EH (cell line): ENCODE measurements around the gene MEF2A.

Source experiments
- DNase-seq: peaks from one replicate; pipeline ENCODE4 v3.0.0-alpha.2; 2015; ENCODE audit warnings: low read depth

Gene MEF2A

DNA sequence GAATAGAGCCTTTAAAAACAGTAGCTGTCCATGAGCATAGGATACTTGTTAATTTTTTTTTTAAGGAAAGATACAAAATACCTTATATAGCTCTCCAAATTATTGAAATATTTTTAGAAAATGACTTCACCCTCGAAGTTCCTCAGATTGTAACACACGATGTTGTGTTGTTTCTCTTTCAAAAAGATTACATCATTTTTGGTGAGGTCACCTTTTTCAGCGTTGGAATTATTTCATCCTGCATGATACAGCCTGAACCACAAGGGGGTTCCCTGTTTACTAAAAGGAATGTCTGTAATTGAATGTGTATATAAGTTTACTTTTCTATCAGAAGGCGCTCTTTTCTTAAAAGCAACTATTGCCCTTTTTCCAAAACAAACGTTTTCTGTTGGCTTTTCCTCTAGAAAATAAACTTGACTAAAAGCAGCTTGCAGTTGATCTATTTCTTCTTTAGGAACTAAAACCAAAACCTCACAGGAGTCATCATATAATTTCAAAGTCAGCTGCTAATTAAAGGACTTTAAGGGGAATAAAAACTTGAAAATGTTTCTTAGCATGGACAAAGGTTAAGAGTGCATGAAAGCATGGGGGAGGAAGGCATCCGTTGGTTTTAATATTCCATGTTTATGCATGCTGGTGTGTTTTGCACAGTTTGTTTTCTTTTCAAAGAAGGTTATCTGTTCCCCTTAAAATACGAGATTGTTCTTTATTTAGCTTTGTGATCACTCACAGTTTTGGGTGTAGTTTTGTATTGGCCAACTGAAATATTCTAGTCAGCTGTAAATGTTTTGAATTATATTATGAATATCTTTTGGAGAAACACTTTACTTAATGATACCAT lies 138.0 kb downstream of the MEF2A start:
- DNase-seq = peak; percentile 92

- peak; percentile 82 for DNase-seq
Observed at GRCh38 chr15:99704444-99704838, 138.7 kb downstream of the MEF2A start.

DNA sequence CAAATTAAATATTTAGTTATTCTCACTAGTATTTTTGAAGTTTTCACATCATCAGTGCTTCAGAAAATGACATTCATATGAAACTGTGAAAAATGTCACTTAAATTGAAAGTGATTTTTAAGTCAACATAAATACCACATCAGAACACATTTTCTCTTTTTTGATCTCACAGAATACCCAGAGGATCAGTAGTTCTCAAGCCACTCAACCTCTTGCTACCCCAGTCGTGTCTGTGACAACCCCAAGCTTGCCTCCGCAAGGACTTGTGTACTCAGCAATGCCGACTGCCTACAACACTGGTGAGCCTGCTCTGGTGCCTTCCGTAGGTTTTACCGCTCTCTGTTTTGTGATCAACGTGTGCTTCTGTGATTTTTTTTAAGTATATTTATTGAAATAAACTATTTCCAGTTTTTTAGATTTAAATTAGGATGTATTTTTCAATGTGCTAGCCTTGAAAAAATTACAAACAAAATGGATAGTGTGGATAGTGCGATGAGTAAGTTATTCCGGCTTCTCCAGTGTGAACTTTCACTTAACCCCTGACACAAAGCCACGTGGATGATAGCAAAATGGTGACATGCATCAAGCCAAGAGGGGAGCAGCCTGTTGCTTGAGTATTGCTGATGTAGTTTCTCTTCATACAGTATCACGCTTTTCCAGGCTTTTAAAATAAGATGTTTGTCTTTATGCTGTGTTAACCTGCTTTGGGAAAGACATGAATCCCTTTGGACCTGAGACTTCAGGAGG lies 140.9 kb downstream of the MEF2A start:
- DNase-seq = peak; percentile 20

GRCh38 chr15:99707473-99708270 lies 141.9 kb downstream of the MEF2A start:
- DNase-seq = peak; percentile 78

DNA sequence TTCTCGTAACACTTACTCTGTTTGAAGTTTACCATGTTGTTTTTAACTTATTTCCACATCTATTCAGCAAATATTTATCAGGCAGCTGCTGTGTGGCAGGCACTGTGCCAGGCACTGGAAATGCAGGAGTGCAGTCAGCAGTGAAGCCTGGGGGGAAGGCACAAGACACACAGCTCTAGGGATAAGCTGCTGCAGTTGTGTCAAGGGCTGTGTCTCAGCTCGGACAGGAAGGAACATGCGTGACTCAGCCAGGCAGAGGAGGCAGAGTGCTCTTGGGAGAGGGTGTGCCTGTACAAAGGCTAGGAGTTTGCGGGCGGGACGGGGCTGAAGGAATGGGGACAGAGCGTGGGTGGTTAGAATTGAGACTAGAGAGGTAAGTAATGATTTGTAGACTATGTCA lies 142.8 kb downstream of the MEF2A start:
- peak; percentile 93 for DNase-seq

DNA sequence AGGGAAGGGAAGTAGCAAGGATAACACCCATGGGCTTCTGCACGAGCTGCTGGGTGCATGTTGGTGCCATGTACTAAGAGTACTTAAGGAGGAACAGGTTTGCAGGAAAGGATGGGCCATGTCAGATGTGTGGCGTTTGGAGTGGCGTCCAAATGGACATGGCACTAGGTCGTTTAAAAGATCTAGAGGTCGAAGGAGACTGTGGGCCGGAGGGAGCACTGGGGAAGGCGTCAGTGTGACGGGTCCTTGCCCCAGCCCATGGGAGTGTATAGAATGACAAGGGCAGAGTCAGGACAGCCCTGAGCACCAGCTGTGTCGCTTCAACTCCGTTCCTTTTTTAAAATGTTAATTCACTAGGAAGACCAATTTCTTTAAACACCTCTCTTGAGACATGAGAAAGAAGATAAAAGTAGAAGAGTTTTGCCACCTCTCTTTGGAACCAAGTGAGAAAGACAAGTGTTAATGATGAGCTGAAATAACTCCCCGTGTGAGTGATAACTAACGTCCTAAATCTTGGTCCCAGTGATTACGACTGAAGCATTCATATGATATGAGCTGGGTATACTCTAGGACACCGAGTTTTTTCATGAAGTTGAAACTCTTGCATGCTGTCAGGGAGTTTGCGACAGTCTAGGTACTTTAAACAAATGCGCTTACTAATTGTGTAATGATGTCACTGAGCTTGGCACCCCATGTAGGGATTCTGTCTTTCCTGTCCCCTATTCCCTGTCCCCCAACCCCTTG lies 143.6 kb downstream of the MEF2A start:
- DNase-seq = no peak

GRCh38 chr15:99711625-99712024 lies 145.8 kb downstream of the MEF2A start:
- DNase-seq = no peak

DNA sequence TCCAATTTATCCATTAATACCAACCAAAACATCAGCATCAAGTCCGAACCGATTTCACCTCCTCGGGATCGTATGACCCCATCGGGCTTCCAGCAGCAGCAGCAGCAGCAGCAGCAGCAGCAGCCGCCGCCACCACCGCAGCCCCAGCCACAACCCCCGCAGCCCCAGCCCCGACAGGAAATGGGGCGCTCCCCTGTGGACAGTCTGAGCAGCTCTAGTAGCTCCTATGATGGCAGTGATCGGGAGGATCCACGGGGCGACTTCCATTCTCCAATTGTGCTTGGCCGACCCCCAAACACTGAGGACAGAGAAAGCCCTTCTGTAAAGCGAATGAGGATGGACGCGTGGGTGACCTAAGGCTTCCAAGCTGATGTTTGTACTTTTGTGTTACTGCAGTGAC lies 146.6 kb downstream of the MEF2A start:
- DNase-seq = no peak

- DNase-seq = no peak
Observed at GRCh38 chr15:99716540-99717095, 150.8 kb downstream of the MEF2A start.

GRCh38 chr15:99717161-99718009 lies 151.6 kb downstream of the MEF2A start:
- no peak for DNase-seq

GRCh38 chr15:99718421-99718820 lies 152.6 kb downstream of the MEF2A start:
- DNase-seq = no peak

DNA sequence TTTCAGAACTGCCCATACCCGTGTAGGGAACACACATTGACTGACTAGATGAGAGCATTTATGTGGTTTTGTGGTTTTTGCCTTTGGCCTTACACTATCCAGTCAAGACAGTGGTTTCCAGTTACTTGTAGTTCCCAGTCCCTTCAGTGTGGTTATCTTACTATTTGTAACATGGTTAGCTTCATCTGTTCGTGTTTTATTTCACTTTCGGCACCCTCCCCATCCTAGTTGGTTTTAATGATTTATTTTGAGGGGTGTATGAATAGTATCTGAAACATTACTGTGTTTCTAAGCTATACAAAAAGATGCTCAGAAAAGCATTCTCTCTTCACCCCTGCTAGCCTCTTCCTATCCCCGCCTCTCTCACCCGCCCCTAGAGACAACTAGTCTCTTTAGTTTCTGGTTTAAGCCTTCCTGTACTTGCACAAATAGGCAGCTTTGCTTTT lies 153.3 kb downstream of the MEF2A start:
- DNase-seq = peak; percentile 75

DNA sequence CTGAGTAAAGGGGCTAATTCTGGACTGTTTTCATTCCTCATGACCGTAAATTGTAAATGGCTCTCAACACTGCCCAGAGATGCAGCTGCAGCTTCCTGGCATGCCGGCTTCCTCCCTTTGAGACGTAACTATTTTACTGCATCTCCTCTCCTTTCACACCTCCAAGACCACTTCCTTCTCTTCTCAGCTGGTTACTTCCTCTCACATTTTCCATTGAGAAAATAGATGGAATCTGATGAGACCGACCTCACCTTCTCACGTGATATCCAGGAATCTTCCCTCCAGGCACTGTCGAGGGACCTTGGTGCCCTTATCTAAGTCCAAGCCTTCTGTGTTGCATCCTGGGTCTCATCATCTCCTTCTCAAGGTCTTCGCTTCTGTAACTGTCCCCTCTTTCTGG lies 154.7 kb downstream of the MEF2A start:
- DNase-seq = no peak

GRCh38 chr15:99721104-99721778 lies 155.5 kb downstream of the MEF2A start:
- no peak for DNase-seq

- DNase-seq = peak; percentile 34
Observed at GRCh38 chr15:99721896-99722295, 156.1 kb downstream of the MEF2A start.

GRCh38 chr15:99722406-99722805 lies 156.6 kb downstream of the MEF2A start:
- DNase-seq = no peak

- DNase-seq = no peak
Observed at GRCh38 chr15:99726333-99726732, 160.5 kb downstream of the MEF2A start.

GRCh38 chr15:99727330-99727729 lies 161.5 kb downstream of the MEF2A start:
- no peak for DNase-seq

DNA sequence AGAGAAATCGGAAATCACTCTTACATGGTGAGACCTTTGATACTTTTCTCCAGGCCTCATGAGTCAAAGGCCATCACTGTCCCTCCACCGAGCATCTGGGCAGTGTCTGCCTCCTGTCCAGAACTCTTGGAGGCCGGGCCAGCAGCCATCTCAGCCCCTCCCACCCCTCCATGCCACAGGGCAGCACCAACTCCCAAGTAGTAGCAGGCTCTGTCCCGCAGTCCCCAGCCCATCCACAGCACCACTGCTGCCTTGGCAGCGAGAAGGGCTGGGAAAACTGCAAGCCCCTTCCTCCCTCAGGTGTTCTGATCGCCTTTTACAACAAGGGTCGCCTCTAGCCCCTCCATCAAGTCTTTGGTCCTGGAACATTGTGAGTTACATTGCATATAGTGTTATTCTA lies 161.9 kb downstream of the MEF2A start:
- no peak for DNase-seq

GRCh38 chr15:99728916-99729315 lies 163.1 kb downstream of the MEF2A start:
- no peak for DNase-seq
